ENCODE data around the gene SCAF8. TPM values are rescaled to one million over a fixed set of nuclear protein-coding genes. Genes with fewer than 3 reads are reported as not detected.

Gene SCAF8
- total and polyA plus RNA-seq, 9 of the 15 experiments (the other 6 are each of a cell fraction or from before 2014, with no cell fraction given), result 10.5 to 46.6 (median 23.2) TPM

- TF ChIP-seq ATF2 (CRISPR knock-in tag; IDR thresholded peaks at IDR 0.05) (no peak), FOXA1 (IDR thresholded peaks at IDR 0.05; ENCODE audit: borderline replicate concordance) (no peak), CGGBP1 (CRISPR knock-in tag; IDR thresholded peaks at IDR 0.05) (no peak), RERE (CRISPR knock-in tag; IDR thresholded peaks at IDR 0.05; ENCODE audit: borderline replicate concordance) (0 out of 2 replicates have a peak, but pooled peaks have one; percentile 12), E2F4 (CRISPR knock-in tag; IDR thresholded peaks at IDR 0.05; ENCODE audit: low read depth) (peak; percentile 50; the same call in 1 of the 2 replicates), MAZ (CRISPR knock-in tag; conservative IDR thresholded peaks at IDR 0.05 in 1 of 2, IDR thresholded peaks at IDR 0.05 in 1 of 2) (peak; percentile 95 to 97), ZFP30 (CRISPR knock-in tag; IDR thresholded peaks at IDR 0.05; ENCODE audit: borderline replicate concordance) (no peak), ZNF408 (CRISPR knock-in tag; IDR thresholded peaks at IDR 0.05; ENCODE audit: low read depth) (no peak), KAT2B (IDR thresholded peaks at IDR 0.05; ENCODE audit: low read depth, low read length) (no peak), HMGN3 (IDR thresholded peaks at IDR 0.05; ENCODE audit: borderline replicate concordance, extremely low read depth, insufficient read length, low read depth, low read length) (peak; percentile 36), HNRNPK (IDR thresholded peaks at IDR 0.05; ENCODE audit: low read depth, low read length, poor library complexity, severe bottlenecking) (peak; percentile 46), ZNF174 (CRISPR knock-in tag; IDR thresholded peaks at IDR 0.05) (no peak), ZNF395 (CRISPR knock-in tag; IDR thresholded peaks at IDR 0.05) (peak; percentile 35; the same call in 1 of the 2 replicates), USF1 (CRISPR knock-in tag; IDR thresholded peaks at IDR 0.05) (no peak), PTRF (tag; IDR thresholded peaks at IDR 0.05) (no peak)
These were observed 588 bp downstream of the SCAF8 start (continued) for GRCh38 chr6:154733626-154734382.

All from K562 (cell line).